ENCODE measurements around the gene APOL6. TPM values are rescaled to one million over a fixed set of nuclear protein-coding genes. Genes with fewer than 3 reads are reported as not detected.

The APOL6 gene
- total and polyA plus RNA-seq, 2 experiments from 2014 or later: 2.7 to 19.6 TPM

DNA sequence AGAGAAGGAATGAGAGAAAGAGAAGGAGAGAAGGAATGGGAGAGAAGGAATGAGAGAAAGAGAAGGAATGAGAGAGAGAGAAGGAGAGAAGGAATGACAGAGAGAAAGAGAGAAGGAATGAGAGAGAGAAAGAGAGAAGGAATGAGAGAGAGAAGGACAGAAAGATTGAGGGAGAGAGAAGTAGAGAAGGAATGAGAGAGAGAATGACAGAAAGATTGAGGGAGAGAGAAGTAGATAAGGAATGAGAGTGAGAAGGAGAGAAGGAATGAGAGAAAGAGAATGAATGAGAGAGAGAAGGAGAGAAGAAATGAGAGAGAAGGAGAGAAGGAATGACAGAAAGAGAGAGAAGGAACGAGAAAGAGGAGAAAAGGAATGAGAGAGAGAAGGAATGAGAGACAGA, 35.3 kb downstream of the APOL6 start:
- H2AFZ ChIP-seq: no peak overlapping the region
- no peak for TF ChIP-seq EZH2phosphoT487 (IDR thresholded peaks at IDR 0.05; ENCODE audit: low read depth, severe bottlenecking, unreplicated experiment)
- no peak for TF ChIP-seq EZH2 (IDR thresholded peaks at IDR 0.05; ENCODE audit: borderline replicate concordance)
- TF ChIP-seq, protein P1, sequence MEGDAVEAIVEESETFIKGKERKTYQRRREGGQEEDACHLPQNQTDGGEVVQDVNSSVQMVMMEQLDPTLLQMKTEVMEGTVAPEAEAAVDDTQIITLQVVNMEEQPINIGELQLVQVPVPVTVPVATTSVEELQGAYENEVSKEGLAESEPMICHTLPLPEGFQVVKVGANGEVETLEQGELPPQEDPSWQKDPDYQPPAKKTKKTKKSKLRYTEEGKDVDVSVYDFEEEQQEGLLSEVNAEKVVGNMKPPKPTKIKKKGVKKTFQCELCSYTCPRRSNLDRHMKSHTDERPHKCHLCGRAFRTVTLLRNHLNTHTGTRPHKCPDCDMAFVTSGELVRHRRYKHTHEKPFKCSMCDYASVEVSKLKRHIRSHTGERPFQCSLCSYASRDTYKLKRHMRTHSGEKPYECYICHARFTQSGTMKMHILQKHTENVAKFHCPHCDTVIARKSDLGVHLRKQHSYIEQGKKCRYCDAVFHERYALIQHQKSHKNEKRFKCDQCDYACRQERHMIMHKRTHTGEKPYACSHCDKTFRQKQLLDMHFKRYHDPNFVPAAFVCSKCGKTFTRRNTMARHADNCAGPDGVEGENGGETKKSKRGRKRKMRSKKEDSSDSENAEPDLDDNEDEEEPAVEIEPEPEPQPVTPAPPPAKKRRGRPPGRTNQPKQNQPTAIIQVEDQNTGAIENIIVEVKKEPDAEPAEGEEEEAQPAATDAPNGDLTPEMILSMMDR (IDR thresholded peaks at IDR 0.05; ENCODE audit: poor library complexity): no peak
- 83% methylated on average over 1 of the region's 1 CpG for WGBS (ENCODE audit: low lambda C conversion rate, missing lambda C conversion rate)
- H3K79me2 ChIP-seq: no peaks in the 10 kb centered on the region
- H3K36me3 ChIP-seq (replicated peaks; ENCODE audit: insufficient read depth, low read depth): no peaks in the 10 kb centered on the region
- DNase-seq (ENCODE audit: low spot score): no peak
- no peaks in the 10 kb centered on the region for H4K20me1 ChIP-seq (ENCODE audit: insufficient read depth, poor library complexity, severe bottlenecking)
- no peaks in the 10 kb centered on the region for H3K9me3 ChIP-seq (ENCODE audit: low read depth)
- H3K4me2 ChIP-seq: no peak overlapping the region
- H3K4me3 ChIP-seq: no peak overlapping the region
- no peaks in the 10 kb centered on the region for H3K4me1 ChIP-seq (ENCODE audit: insufficient read depth)
- no peaks in the 10 kb centered on the region for H3K9me2 ChIP-seq (replicated peaks; ENCODE audit: insufficient read depth)
- H3K27ac ChIP-seq: no peak overlapping the region
- H3K27me3 ChIP-seq: no peaks in the 10 kb centered on the region

DNA sequence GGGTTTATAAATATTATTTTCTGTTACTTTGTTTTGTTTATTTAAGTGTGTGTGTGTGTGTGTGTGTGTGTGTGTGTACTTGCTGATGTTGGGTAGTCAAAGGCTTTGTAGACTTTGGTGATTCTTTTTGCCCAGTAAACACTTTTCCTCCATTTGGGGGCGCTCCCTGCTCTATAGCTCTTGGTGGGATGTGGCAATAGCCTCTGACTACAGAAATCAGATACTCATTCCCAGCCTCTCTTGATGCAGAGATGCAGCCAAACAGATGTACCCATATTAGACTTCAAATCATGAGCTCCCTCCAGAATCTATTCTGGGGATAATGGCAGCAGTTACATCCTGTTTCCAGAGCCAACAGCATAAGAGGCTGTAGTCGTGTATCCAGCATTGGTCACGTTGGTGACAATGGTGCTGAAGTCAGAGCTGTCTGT, 36.0 kb downstream of the APOL6 start:
- H3K9me3 ChIP-seq (ENCODE audit: low read depth): no peaks in the 10 kb centered on the region
- H3K27me3 ChIP-seq: no peaks in the 10 kb centered on the region
- 61% methylated on average over 3 of the region's 3 CpGs for WGBS (ENCODE audit: low lambda C conversion rate, missing lambda C conversion rate)
- H2AFZ ChIP-seq: no peak overlapping the region
- no peaks in the 10 kb centered on the region for H3K79me2 ChIP-seq
- no peaks in the 10 kb centered on the region for H3K36me3 ChIP-seq (replicated peaks; ENCODE audit: insufficient read depth, low read depth)
- no peak overlapping the region for H3K4me2 ChIP-seq
- no peaks in the 10 kb centered on the region for H4K20me1 ChIP-seq (ENCODE audit: insufficient read depth, poor library complexity, severe bottlenecking)
- H3K9me2 ChIP-seq (replicated peaks; ENCODE audit: insufficient read depth): no peaks in the 10 kb centered on the region
- TF ChIP-seq EZH2phosphoT487 (IDR thresholded peaks at IDR 0.05; ENCODE audit: low read depth, severe bottlenecking, unreplicated experiment) (no peak), EZH2 (IDR thresholded peaks at IDR 0.05; ENCODE audit: borderline replicate concordance) (no peak)
- TF ChIP-seq, protein P1 (IDR thresholded peaks at IDR 0.05; ENCODE audit: poor library complexity): no peak
- H3K4me3 ChIP-seq: no peak overlapping the region
- no peaks in the 10 kb centered on the region for H3K4me1 ChIP-seq (ENCODE audit: insufficient read depth)
- DNase-seq (ENCODE audit: low spot score): peak; percentile 18
- H3K27ac ChIP-seq: no peak overlapping the region

- H3K4me2 ChIP-seq: no peak overlapping the region
- H3K9me3 ChIP-seq (ENCODE audit: low read depth): no peaks in the 10 kb centered on the region
- no peak overlapping the region for H3K4me3 ChIP-seq
- H3K27me3 ChIP-seq: no peaks in the 10 kb centered on the region
- no peaks in the 10 kb centered on the region for H3K36me3 ChIP-seq (replicated peaks; ENCODE audit: insufficient read depth, low read depth)
- H3K4me1 ChIP-seq (ENCODE audit: insufficient read depth): no peaks in the 10 kb centered on the region
- no peaks in the 10 kb centered on the region for H4K20me1 ChIP-seq (ENCODE audit: insufficient read depth, poor library complexity, severe bottlenecking)
- TF ChIP-seq, protein P1 (IDR thresholded peaks at IDR 0.05; ENCODE audit: poor library complexity): no peak
- TF ChIP-seq EZH2 (IDR thresholded peaks at IDR 0.05; ENCODE audit: borderline replicate concordance): no peak
- no peak for TF ChIP-seq EZH2phosphoT487 (IDR thresholded peaks at IDR 0.05; ENCODE audit: low read depth, severe bottlenecking, unreplicated experiment)
- no peak overlapping the region for H3K27ac ChIP-seq
- no peak for DNase-seq (ENCODE audit: low spot score)
- H3K9me2 ChIP-seq (replicated peaks; ENCODE audit: insufficient read depth): no peaks in the 10 kb centered on the region
- no peak overlapping the region for H2AFZ ChIP-seq
- H3K79me2 ChIP-seq: no peaks in the 10 kb centered on the region
Observed at GRCh38 chr22:35684732-35685131, 36.5 kb downstream of the APOL6 start.

- H4K20me1 ChIP-seq (ENCODE audit: insufficient read depth, poor library complexity, severe bottlenecking): no peaks in the 10 kb centered on the region
- TF ChIP-seq EZH2 (IDR thresholded peaks at IDR 0.05; ENCODE audit: borderline replicate concordance): no peak
- TF ChIP-seq EZH2phosphoT487 (IDR thresholded peaks at IDR 0.05; ENCODE audit: low read depth, severe bottlenecking, unreplicated experiment): no peak
- TF ChIP-seq, protein P1 (IDR thresholded peaks at IDR 0.05; ENCODE audit: poor library complexity): no peak
- no peaks in the 10 kb centered on the region for H3K9me3 ChIP-seq (ENCODE audit: low read depth)
- H3K27me3 ChIP-seq: no peaks in the 10 kb centered on the region
- no peaks in the 10 kb centered on the region for H3K79me2 ChIP-seq
- no peak for DNase-seq (ENCODE audit: low spot score)
- no peaks in the 10 kb centered on the region for H3K36me3 ChIP-seq (replicated peaks; ENCODE audit: insufficient read depth, low read depth)
- no peaks in the 10 kb centered on the region for H3K4me1 ChIP-seq (ENCODE audit: insufficient read depth)
- no peak overlapping the region for H3K4me3 ChIP-seq
- H3K27ac ChIP-seq: no peak overlapping the region
- H2AFZ ChIP-seq: no peak overlapping the region
- H3K4me2 ChIP-seq: no peak overlapping the region
- H3K9me2 ChIP-seq (replicated peaks; ENCODE audit: insufficient read depth): no peaks in the 10 kb centered on the region
- WGBS (ENCODE audit: low lambda C conversion rate, missing lambda C conversion rate): 60% methylated on average over 11 of the region's 11 CpGs
Observed at GRCh38 chr22:35685731-35686130, 37.5 kb downstream of the APOL6 start.
